K562 (cell line): ENCODE data around the gene ANKRD23. TPM values are rescaled to one million over a fixed set of nuclear protein-coding genes. Genes with fewer than 3 reads are reported as not detected.

Experiments
- CBX1 ChIP-seq: sonication (generic); IDR thresholded peaks from 2 replicates; pipeline ENCODE4 v1.6.1; 2016; ENCODE audit warnings: antibody characterized with exemption, low read depth, mild to moderate bottlenecking
- FOXM1 ChIP-seq, 2 experiments: fragments of 450-650 bp in 1 of 2; sonication (generic) in 1 of 2; formaldehyde crosslinking in 1 of 2; IDR thresholded peaks; 2 replicates each; pipeline versions ENCODE4 v1.6.1 to v1.9.0; 2017 to 2022; ENCODE audit warnings: low read depth in 2 of 2, mild to moderate bottlenecking in 2 of 2, missing genetic modification reagents in 1 of 2, moderate library complexity in 1 of 2
- GTF3C2 ChIP-seq: IDR thresholded peaks from 3 replicates; pipeline ENCODE4 v1.6.1; 2011; ENCODE audit warnings: borderline replicate concordance, mild to moderate bottlenecking, moderate library complexity; ENCODE audit not compliant: insufficient read length; ENCODE audit errors: extremely low read depth
- HDAC1 ChIP-seq, 2 experiments: fragments of 450-650 bp; IDR thresholded peaks; 2 replicates each; pipeline ENCODE4 v1.6.1; 2016 to 2017; ENCODE audit warnings: inconsistent platforms in 1 of 2, mild to moderate bottlenecking in 1 of 2, moderate library complexity in 1 of 2
- HNRNPLL ChIP-seq: fragments of 200-400 bp; formaldehyde crosslinking; IDR thresholded peaks from 2 replicates; pipeline ENCODE4 v1.6.1; 2017; ENCODE audit warnings: low read length, low read depth, mild to moderate bottlenecking; ENCODE audit not compliant: poor library complexity, severe bottlenecking
- MAZ ChIP-seq, 2 experiments: fragments of 450-650 bp in 1 of 2; sonication (generic) in 1 of 2; formaldehyde crosslinking; IDR thresholded peaks in 1 of 2; conservative IDR thresholded peaks in 1 of 2; 2 replicates each; pipeline versions ENCODE4 v1.4.0 to v1.5.0; 2020; ENCODE audit warnings: mild to moderate bottlenecking in 1 of 2, missing genetic modification reagents in 1 of 2
- MBD1 ChIP-seq: fragments of 250-450 bp; sonication (Bioruptor Pico); IDR thresholded peaks from 2 replicates; pipeline ENCODE4 v1.8.0; 2022; ENCODE audit warnings: inconsistent platforms
- PHB ChIP-seq: fragments of 250-450 bp; sonication (Bioruptor Pico); IDR thresholded peaks from 2 replicates; pipeline ENCODE4 v1.5.0; 2021
- POLR2A ChIP-seq: fragments of 450-650 bp; conservative IDR thresholded peaks from 2 replicates; pipeline ENCODE4 v1.6.1; 2016
- PRDM10 ChIP-seq: fragments of 450-650 bp; IDR thresholded peaks from 2 replicates; pipeline ENCODE4 v1.6.1; 2018; ENCODE audit not compliant: partially characterized antibody
- STAT5B ChIP-seq: fragments of 250-450 bp; sonication (Bioruptor Pico); IDR thresholded peaks from 2 replicates; pipeline ENCODE4 v1.8.0; 2021; ENCODE audit warnings: mild to moderate bottlenecking, inconsistent platforms
- THAP7 ChIP-seq: fragments of 250-450 bp; sonication (Bioruptor Pico); IDR thresholded peaks from 2 replicates; pipeline ENCODE4 v1.5.0; 2021
- XRCC5 ChIP-seq: fragments of 200-400 bp; formaldehyde crosslinking; IDR thresholded peaks from 2 replicates; pipeline ENCODE4 v1.6.1; 2017; ENCODE audit warnings: low read depth, mild to moderate bottlenecking, low read length
- ZBTB17 ChIP-seq: fragments of 450-650 bp; formaldehyde crosslinking; IDR thresholded peaks from 2 replicates; pipeline ENCODE4 v1.4.0; 2020; ENCODE audit warnings: mild to moderate bottlenecking
- ZFX ChIP-seq: sonication (generic); formaldehyde crosslinking; IDR thresholded peaks from 2 replicates; pipeline ENCODE4 v1.8.0; 2022; ENCODE audit warnings: mild to moderate bottlenecking, missing genetic modification reagents, moderate library complexity
- polyA plus RNA-seq, 8 experiments: library from polyadenylated mRNA; depleted of rRNA in 4 of 8; stranded (reverse) in 5 of 8; unstranded in 3 of 8; fragments of >200 nt; fragmentation: Nextera tagmentation in 2 of 8; fragmentation: Illumina TruSeq in 1 of 8; extraction: Ambion mirVana in 2 of 8; extraction: Trizol in 1 of 8; gene quantifications; 2 replicates each; pipeline versions ENCODE4 v1.2.1 to v1.2.3, GENCODE V29; 2011 to 2014; ENCODE audit warnings: inconsistent platforms in 1 of 8, missing spikeins in 1 of 8
- total RNA-seq, 7 experiments: library from RNA; depleted of rRNA in 6 of 7; stranded (reverse); fragments of >200 nt in 6 of 7; fragmentation: Illumina TruSeq in 2 of 7; extraction: Trizol in 2 of 7; gene quantifications; 2 replicates each; pipeline versions ENCODE4 v1.2.1 to v1.2.3, GENCODE V29; 2011 to 2021; ENCODE audit warnings: low replicate concordance in 1 of 7

Gene ANKRD23
- total and polyA plus RNA-seq, 9 of the 15 experiments (the other 6 are each of a cell fraction or from before 2014, with no cell fraction given): 0.32 to 4.8 (median 2.8) TPM

GRCh38 chr2:96816127-96816835 is 27.5 kb downstream of the ANKRD23 start, which contains the start of gene CNNM3 (continued):
- TF ChIP-seq GTF3C2 (peak; percentile 71), XRCC5 (no peak; the same call in 1 of the 2 replicates), HDAC1 (IDR thresholded peaks at IDR 0.05) (peak in 1 of 2 experiments; percentile 57; a peak in 2 of 4 replicates), POLR2A (peak; percentile 85), ZBTB17 (CRISPR knock-in tag) (0 out of 2 replicates have a peak, but pooled peaks have one; percentile 43), CBX1 (0 out of 2 replicates have a peak, but pooled peaks have one; percentile 57), THAP7 (CRISPR knock-in tag) (0 out of 2 replicates have a peak, but pooled peaks have one; percentile 17), MAZ (CRISPR knock-in tag; conservative IDR thresholded peaks at IDR 0.05 in 1 of 2, IDR thresholded peaks at IDR 0.05 in 1 of 2) (peak; percentile 81 to 95), HNRNPLL (peak; percentile 74), ZFX (peak; percentile 90), PHB (CRISPR knock-in tag) (no peak), STAT5B (no peak), PRDM10 (peak; percentile 74), MBD1 (CRISPR knock-in tag) (no peak), FOXM1 (IDR thresholded peaks at IDR 0.05; ENCODE audit: low read depth) (no peak), FOXM1 (CRISPR knock-in tag; IDR thresholded peaks at IDR 0.05; ENCODE audit: low read depth) (0 out of 2 replicates have a peak, but pooled peaks have one; percentile 56)
